ENCODE results near the gene RREB1. TPM values are rescaled to one million over a fixed set of nuclear protein-coding genes. Genes with fewer than 3 reads are reported as not detected.
A peak's percentile ranks its signal among the peaks of the same experiment; 100 is the strongest.

RREB1 gene
- total and polyA plus RNA-seq, 4 experiments from 2014 or later, result 0.50 to 43.4 (median 25.2) TPM

DNA sequence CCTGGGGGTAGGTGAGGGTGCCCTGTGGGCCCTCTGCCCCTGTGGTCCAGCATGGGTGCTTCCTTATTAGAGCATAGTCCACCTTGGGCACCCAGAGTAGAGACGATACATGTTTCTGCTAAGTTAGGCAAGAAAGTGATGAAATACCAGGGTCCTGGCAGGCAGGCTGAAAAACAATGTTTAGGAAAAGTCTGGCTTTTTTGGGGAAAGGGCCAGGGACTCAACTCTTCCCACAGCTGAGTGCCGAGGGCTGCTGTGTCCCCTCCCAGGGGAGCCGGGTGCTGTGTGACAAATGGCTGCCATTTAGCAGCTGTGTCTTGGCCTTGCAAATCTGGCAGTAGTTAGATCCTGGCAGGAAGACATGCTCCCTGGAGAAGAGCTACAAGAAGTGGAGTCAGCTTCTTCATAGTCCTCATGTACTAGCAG lies 61.5 kb downstream of the RREB1 start:
- Histone ChIP-seq H3K27me3 (ENCODE audit: insufficient read depth, low read length) (no peaks in the 10 kb centered on the region), H3K4me3 (ENCODE audit: low read length in 2 of 2) (no peak overlapping the region), H3K36me3 (ENCODE audit: insufficient read depth, low read length) (no peaks in the 10 kb centered on the region), H3K27ac (ENCODE audit: low read depth, low read length) (no peak overlapping the region), H3K4me1 (ENCODE audit: insufficient read depth, low read length) (peaks cover 30% of the 10 kb centered on the region), H3K9me3 (ENCODE audit: control insufficient read depth in 1 of 2, low read length in 2 of 2) (no peaks in the 10 kb centered on the region)
- Mint-ChIP-seq H3K9me3 (no peaks in the 10 kb centered on the region), H3K27me3 (no peaks in the 10 kb centered on the region), H3K4me3 (no peak overlapping the region), H3K36me3 (peaks cover 6 to 11% of the 10 kb centered on the region in 2 donors), H3K4me1 (peaks cover 34 to 70% (median 43%) of the 10 kb centered on the region in 4 donors), H3K27ac (peak overlapping the region in 4 of 7 donors; percentile 4 to 78 (median 37))
- ChIA-PET POLR2A (ENCODE audit: partially characterized antibody) (no interaction called here), CTCF (ENCODE audit: partially characterized antibody) (no interaction called here)
- no peak for DNase-seq
- intact Hi-C loops (cut with micrococcal nuclease), result no loop called here

DNA sequence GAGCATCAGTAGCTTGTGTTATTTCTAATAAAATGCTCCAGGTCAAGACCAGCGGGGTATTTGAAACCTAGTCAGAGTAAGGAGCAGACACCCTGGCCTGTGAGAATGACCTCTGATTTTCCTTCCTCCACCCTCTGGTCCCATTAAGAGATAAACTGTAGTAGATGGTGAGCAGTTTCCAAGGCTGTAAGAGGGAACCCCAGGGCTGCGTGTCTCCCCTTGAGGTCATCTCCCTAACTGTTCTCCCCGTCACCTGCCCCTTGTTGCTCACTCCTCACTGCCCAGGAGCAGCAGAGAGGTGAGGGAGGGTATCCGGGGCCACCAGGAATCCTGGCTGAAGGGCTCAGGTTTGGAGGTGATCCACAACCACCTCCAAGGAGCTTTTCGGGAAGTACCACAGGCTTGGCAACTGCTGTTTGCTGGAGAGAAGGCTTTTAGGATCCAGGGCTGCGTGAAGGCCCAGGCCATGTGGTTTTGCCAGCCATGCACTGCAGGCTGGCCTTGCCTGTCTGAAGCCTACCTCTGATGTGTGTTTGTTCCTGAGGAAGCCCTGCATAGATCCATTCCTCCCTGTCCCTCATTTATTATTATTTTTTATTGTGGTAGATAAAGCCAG lies 62.5 kb downstream of the RREB1 start:
- no peaks in the 10 kb centered on the region for H3K9me3 ChIP-seq (ENCODE audit: control insufficient read depth in 1 of 2, low read length in 2 of 2)
- ChIA-PET POLR2A (ENCODE audit: partially characterized antibody) (no interaction called here), CTCF (ENCODE audit: partially characterized antibody) (no interaction called here)
- Mint-ChIP-seq H3K27me3 (no peaks in the 10 kb centered on the region), H3K9me3 (no peaks in the 10 kb centered on the region), H3K4me1 (peaks cover 28 to 61% (median 37%) of the 10 kb centered on the region in 4 donors), H3K27ac (no peak overlapping the region), H3K4me3 (no peak overlapping the region), H3K36me3 (peaks cover 4 to 8% of the 10 kb centered on the region in 2 donors)
- H3K4me3 ChIP-seq (ENCODE audit: low read length in 2 of 2), result no peak overlapping the region
- no peak overlapping the region for H3K27ac ChIP-seq (ENCODE audit: low read depth, low read length)
- no peak for DNase-seq
- H3K36me3 ChIP-seq (ENCODE audit: insufficient read depth, low read length), result no peaks in the 10 kb centered on the region
- no peaks in the 10 kb centered on the region for H3K27me3 ChIP-seq (ENCODE audit: insufficient read depth, low read length)
- intact Hi-C loops (cut with micrococcal nuclease), result no loop called here
- peaks cover 30% of the 10 kb centered on the region for H3K4me1 ChIP-seq (ENCODE audit: insufficient read depth, low read length)

DNA sequence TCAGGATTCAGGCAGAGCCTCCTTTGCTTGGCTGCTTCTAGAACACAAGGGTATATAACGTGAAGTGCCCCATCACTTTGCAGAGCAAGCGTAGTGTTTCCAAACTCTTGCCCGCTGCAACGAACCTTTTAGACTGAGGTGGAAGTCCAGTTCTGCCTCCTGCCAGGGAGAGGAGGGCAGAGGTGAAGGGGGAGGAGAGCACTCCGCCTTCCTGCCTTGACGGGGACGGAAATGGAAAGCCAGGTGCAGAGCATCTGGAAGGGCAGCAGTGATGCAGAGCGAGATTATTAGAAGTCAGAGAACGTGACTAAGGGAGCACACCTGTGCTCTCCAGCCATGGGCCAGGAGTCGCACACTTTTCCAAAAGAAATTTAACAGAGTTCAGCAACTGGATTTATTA lies 63.4 kb downstream of the RREB1 start:
- Mint-ChIP-seq H3K4me1 (peaks cover 25 to 56% (median 34%) of the 10 kb centered on the region in 4 donors), H3K27me3 (no peaks in the 10 kb centered on the region), H3K4me3 (peak overlapping the region in 1 of 8 donors; percentile 43), H3K27ac (peak overlapping the region in 2 of 7 donors; percentile 58 to 86), H3K36me3 (peaks cover 4 to 6% of the 10 kb centered on the region in 2 donors), H3K9me3 (no peaks in the 10 kb centered on the region)
- ChIA-PET CTCF (ENCODE audit: partially characterized antibody) (no interaction called here), POLR2A (ENCODE audit: partially characterized antibody) (no interaction called here)
- no peaks in the 10 kb centered on the region for H3K36me3 ChIP-seq (ENCODE audit: insufficient read depth, low read length)
- intact Hi-C loops (cut with micrococcal nuclease), result no loop called here
- no peak for DNase-seq
- no peak overlapping the region for H3K27ac ChIP-seq (ENCODE audit: low read depth, low read length)
- H3K27me3 ChIP-seq (ENCODE audit: insufficient read depth, low read length), result no peaks in the 10 kb centered on the region
- H3K4me1 ChIP-seq (ENCODE audit: insufficient read depth, low read length), result peaks cover 24% of the 10 kb centered on the region
- H3K9me3 ChIP-seq (ENCODE audit: control insufficient read depth in 1 of 2, low read length in 2 of 2), result no peaks in the 10 kb centered on the region
- no peak overlapping the region for H3K4me3 ChIP-seq (ENCODE audit: low read length in 2 of 2)

DNA sequence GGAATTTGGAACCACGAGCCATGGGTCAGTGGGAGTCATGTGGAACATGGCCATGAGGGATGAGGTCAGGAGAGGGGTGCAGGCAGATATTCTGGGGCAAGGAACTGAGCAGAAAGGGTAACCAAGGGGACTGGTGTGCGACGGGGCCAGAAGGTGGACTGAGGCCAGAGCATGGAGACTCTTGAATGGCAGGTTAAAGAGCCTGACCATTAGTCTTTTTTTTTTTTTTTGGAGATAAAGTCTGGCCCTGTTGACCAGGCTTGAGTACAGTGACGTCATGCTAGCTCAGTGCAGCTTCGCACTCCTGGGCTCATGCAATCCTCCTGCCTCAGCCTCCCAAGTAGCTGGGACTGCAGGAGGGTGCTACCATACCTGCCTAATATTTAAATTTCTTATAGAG lies 64.0 kb downstream of the RREB1 start:
- Mint-ChIP-seq H3K4me1 (peaks cover 21 to 50% (median 34%) of the 10 kb centered on the region in 4 donors), H3K36me3 (peaks cover 2 to 9% of the 10 kb centered on the region in 2 donors), H3K9me3 (no peaks in the 10 kb centered on the region), H3K4me3 (no peak overlapping the region), H3K27ac (peak overlapping the region in 3 of 7 donors; percentile 2 to 68 (median 60)), H3K27me3 (no peaks in the 10 kb centered on the region)
- no peak for DNase-seq
- intact Hi-C loops (cut with micrococcal nuclease), result no loop called here
- POLR2A ChIA-PET (ENCODE audit: partially characterized antibody), result no interaction called here
- H3K4me1 ChIP-seq (ENCODE audit: insufficient read depth, low read length), result peaks cover 24% of the 10 kb centered on the region
- no peak overlapping the region for H3K4me3 ChIP-seq (ENCODE audit: low read length in 2 of 2)
- H3K27me3 ChIP-seq (ENCODE audit: insufficient read depth, low read length), result no peaks in the 10 kb centered on the region
- H3K27ac ChIP-seq (ENCODE audit: low read depth, low read length), result no peak overlapping the region
- H3K9me3 ChIP-seq (ENCODE audit: control insufficient read depth in 1 of 2, low read length in 2 of 2), result no peaks in the 10 kb centered on the region
- H3K36me3 ChIP-seq (ENCODE audit: insufficient read depth, low read length), result peaks cover 5% of the 10 kb centered on the region
- CTCF ChIA-PET (ENCODE audit: partially characterized antibody), result no interaction called here

DNA sequence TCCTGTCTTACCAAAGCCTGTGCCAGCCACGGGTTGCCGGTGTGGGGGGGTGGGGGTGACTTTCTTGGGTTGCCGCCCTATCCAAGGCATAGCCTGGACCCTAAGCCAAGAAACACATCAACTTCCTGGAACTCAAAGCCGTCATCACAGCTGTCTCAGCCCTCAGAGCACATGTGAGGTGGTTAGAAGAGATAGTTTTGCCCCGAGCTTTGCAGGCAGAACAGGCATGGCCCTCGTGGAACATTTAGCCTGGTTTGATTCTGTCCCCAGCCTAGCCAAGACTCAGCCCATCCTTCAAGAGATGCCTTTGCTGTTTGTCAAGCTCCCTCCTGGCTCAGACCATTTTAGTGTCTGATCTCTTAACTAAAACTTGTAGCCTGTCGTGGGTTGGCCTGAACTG lies 64.9 kb downstream of the RREB1 start:
- Mint-ChIP-seq H3K4me1 (peaks cover 19 to 45% (median 33%) of the 10 kb centered on the region in 4 donors), H3K36me3 (peaks cover 6 to 16% of the 10 kb centered on the region in 2 donors), H3K4me3 (no peak overlapping the region), H3K27me3 (no peaks in the 10 kb centered on the region), H3K27ac (peak overlapping the region in 2 of 7 donors; percentile 38 to 84), H3K9me3 (no peaks in the 10 kb centered on the region)
- ChIA-PET CTCF (ENCODE audit: partially characterized antibody) (no interaction called here), POLR2A (ENCODE audit: partially characterized antibody) (no interaction called here)
- intact Hi-C loops (cut with micrococcal nuclease), result no loop called here
- Histone ChIP-seq H3K4me3 (ENCODE audit: low read length in 2 of 2) (no peak overlapping the region), H3K27me3 (ENCODE audit: insufficient read depth, low read length) (no peaks in the 10 kb centered on the region), H3K36me3 (ENCODE audit: insufficient read depth, low read length) (peaks cover 9% of the 10 kb centered on the region), H3K27ac (ENCODE audit: low read depth, low read length) (no peak overlapping the region), H3K4me1 (ENCODE audit: insufficient read depth, low read length) (peaks cover 19% of the 10 kb centered on the region), H3K9me3 (ENCODE audit: control insufficient read depth in 1 of 2, low read length in 2 of 2) (no peaks in the 10 kb centered on the region)
- no peak for DNase-seq

DNA sequence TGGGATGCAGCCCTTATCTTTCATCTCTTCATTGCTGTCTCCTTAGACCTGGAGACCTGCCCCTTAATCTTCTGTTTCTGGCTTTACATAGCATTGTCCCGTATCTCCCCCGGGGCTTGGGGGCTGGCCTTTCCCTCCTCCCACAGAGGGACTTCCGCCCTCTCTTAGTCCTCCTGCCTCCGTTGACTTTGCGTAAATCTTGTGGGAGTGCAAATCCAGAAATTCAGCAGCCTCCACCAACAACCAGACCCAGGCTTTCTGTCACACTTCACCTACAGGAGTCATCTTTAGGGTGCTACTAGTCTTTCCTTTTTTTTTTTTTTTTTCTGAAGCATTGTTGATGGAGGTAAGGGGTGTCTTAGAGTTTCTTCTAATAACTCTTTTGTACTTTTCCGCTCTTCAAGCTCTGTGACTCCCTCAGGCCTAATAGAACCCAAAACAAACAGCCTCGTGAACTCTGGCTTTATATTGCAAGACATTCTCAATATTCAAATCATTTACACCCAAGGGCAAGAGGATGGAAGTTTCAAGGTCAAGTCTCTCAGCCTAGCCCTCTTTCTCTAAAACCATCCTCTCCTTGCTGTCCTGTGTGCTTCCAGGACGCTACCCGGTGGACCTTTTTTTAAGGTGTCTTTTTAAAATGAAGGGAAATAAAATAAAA lies 66.2 kb downstream of the RREB1 start:
- no peaks in the 10 kb centered on the region for H3K27me3 ChIP-seq (ENCODE audit: insufficient read depth, low read length)
- H3K4me1 ChIP-seq (ENCODE audit: insufficient read depth, low read length), result peaks cover 10% of the 10 kb centered on the region
- CTCF ChIA-PET (ENCODE audit: partially characterized antibody), result interaction anchor here (0.7 kb wide), 1 partner anchor 15 kb away, joined by 3 read pairs; no protein-coding TSS in a partner anchor
- Mint-ChIP-seq H3K27me3 (no peaks in the 10 kb centered on the region), H3K4me3 (no peak overlapping the region), H3K9me3 (no peaks in the 10 kb centered on the region), H3K27ac (peak overlapping the region in 1 of 7 donors; percentile 66), H3K4me1 (peaks cover 16 to 32% (median 28%) of the 10 kb centered on the region in 4 donors), H3K36me3 (peaks cover 7 to 21% of the 10 kb centered on the region in 2 donors)
- intact Hi-C loops (cut with micrococcal nuclease), result no loop called here
- DNase-seq, result no peak
- POLR2A ChIA-PET (ENCODE audit: partially characterized antibody), result no interaction called here
- H3K27ac ChIP-seq (ENCODE audit: low read depth, low read length), result no peak overlapping the region
- H3K36me3 ChIP-seq (ENCODE audit: insufficient read depth, low read length), result peaks cover 12% of the 10 kb centered on the region
- no peak overlapping the region for H3K4me3 ChIP-seq (ENCODE audit: low read length in 2 of 2)
- no peaks in the 10 kb centered on the region for H3K9me3 ChIP-seq (ENCODE audit: control insufficient read depth in 1 of 2, low read length in 2 of 2)

DNA sequence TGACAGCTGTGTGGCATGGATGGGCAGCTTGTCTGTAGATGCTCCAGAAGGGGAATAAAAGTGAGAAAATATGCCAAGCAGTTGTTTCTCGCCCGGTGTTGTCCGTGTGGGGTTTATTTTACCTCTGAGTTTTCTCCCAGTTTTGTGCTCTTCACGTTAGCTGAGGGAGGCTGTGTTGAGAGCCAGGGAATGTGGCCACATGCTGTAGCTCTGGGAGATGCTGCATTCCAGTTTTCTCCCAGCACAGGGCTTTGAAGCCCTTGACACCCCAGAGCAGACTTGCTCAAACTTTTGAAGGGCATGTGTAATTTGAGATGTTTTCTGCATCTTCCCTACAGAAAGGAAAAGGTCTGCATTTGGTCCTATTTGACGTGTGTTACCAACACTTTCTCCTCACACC lies 67.7 kb downstream of the RREB1 start:
- CTCF ChIA-PET (ENCODE audit: partially characterized antibody), result no interaction called here
- peak overlapping the region in 2 of 7 donors; percentile 36 to 66 for H3K27ac Mint-ChIP-seq

More for the DNA sequence above, 67.7 kb downstream of the RREB1 start:
- Histone ChIP-seq H3K9me3 (ENCODE audit: control insufficient read depth in 1 of 2, low read length in 2 of 2) (no peaks in the 10 kb centered on the region), H3K4me1 (ENCODE audit: insufficient read depth, low read length) (no peaks in the 10 kb centered on the region), H3K27ac (ENCODE audit: low read depth, low read length) (no peak overlapping the region), H3K27me3 (ENCODE audit: insufficient read depth, low read length) (no peaks in the 10 kb centered on the region), H3K36me3 (ENCODE audit: insufficient read depth, low read length) (peaks cover 19% of the 10 kb centered on the region), H3K4me3 (ENCODE audit: low read length in 2 of 2) (no peak overlapping the region)
- peaks cover 12 to 33% of the 10 kb centered on the region in 2 donors for H3K36me3 Mint-ChIP-seq
- no peak for DNase-seq
- POLR2A ChIA-PET (ENCODE audit: partially characterized antibody), result no interaction called here
- no peaks in the 10 kb centered on the region for H3K27me3 Mint-ChIP-seq
- H3K4me3 Mint-ChIP-seq, result no peak overlapping the region
- H3K4me1 Mint-ChIP-seq, result peaks cover 12 to 24% (median 21%) of the 10 kb centered on the region in 4 donors
- intact Hi-C loops (cut with micrococcal nuclease), result no loop called here
- no peaks in the 10 kb centered on the region for H3K9me3 Mint-ChIP-seq
